HUDEP-2 (cell line): Measurements from ENCODE around the gene FREM2.

ENCODE experiments used
- DNase-seq, 76 experiments: peaks; one replicate each; lab custom pipeline; 2025; ENCODE audit not compliant: unreplicated experiment in 76 of 76; lab: John Stamatoyannopoulos, UW

Gene FREM2, protein sequence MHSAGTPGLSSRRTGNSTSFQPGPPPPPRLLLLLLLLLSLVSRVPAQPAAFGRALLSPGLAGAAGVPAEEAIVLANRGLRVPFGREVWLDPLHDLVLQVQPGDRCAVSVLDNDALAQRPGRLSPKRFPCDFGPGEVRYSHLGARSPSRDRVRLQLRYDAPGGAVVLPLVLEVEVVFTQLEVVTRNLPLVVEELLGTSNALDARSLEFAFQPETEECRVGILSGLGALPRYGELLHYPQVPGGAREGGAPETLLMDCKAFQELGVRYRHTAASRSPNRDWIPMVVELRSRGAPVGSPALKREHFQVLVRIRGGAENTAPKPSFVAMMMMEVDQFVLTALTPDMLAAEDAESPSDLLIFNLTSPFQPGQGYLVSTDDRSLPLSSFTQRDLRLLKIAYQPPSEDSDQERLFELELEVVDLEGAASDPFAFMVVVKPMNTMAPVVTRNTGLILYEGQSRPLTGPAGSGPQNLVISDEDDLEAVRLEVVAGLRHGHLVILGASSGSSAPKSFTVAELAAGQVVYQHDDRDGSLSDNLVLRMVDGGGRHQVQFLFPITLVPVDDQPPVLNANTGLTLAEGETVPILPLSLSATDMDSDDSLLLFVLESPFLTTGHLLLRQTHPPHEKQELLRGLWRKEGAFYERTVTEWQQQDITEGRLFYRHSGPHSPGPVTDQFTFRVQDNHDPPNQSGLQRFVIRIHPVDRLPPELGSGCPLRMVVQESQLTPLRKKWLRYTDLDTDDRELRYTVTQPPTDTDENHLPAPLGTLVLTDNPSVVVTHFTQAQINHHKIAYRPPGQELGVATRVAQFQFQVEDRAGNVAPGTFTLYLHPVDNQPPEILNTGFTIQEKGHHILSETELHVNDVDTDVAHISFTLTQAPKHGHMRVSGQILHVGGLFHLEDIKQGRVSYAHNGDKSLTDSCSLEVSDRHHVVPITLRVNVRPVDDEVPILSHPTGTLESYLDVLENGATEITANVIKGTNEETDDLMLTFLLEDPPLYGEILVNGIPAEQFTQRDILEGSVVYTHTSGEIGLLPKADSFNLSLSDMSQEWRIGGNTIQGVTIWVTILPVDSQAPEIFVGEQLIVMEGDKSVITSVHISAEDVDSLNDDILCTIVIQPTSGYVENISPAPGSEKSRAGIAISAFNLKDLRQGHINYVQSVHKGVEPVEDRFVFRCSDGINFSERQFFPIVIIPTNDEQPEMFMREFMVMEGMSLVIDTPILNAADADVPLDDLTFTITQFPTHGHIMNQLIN (N-terminal part only)

GRCh38 chr13:38686577-38687245 is at the start of gene FREM2:
FREM2 (plus strand) TSS chr13:38687077; CDS start chr13:38687345, 268 bp downstream.
- DNase-seq: no peak

- DNase-seq: no peak
Observed at GRCh38 chr13:38637576-38637975, 49.3 kb upstream of the FREM2 start.

GRCh38 chr13:38641164-38641948 is 45.5 kb upstream of the FREM2 start:
- DNase-seq: peak in 3 of 76 experiments; percentile 2 to 9 (median 2)

DNA sequence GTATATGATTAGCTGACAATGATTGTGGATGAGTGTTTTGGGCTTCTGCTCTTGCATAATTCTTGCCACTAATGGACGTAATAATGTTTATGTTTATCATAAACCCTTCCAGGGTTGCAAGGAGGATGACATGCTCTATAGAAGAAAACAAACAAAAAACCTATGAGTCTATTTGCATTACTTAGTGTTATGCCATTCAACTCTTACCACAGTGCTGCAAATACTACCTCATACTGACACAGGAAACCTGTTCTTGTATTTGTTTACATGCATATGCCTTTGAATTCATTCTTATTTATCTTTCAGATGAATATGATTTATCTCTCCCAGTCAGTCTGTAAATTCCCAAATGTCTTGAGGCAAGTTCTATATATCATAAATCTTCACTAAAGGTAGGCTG is 39.6 kb upstream of the FREM2 start:
- DNase-seq: no peak

DNA sequence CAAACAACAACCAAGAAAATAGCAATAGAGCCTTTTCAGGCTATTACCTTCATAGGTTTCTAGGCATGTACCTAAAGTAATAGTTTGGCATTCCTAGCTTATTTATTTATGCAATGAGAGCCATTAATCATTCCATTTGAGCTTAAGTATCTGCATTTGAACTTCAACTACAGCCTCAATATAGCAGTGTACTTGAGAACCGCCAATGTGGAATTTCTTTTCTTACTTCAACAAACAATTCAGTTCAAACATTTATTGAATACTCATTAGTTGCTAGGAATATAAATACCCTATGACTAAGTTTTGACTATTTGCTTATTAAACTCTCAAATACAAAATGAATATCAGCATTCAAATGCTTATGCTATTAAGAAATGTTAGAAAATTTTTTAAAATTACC is 38.0 kb upstream of the FREM2 start:
- no peak for DNase-seq

DNA sequence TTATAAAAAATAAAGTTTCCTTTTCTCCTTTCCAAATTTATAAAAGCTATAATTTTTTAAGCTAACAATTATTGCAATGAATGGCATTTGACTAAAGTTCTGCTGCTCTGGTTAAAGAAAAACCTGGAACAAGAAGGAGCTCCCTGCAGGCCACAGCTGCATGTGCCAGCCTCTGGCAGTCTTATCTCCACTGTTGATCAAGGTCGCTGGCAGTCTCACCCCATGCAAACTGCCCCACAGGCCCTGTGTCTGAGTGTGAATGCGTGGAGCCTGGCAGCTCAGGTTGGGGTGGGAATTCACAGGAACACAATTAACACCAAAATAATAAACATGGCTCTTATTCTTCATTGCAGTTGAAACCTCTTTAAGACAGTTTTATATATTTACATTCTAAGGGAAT is 30.2 kb upstream of the FREM2 start:
- peak in 33 of 76 experiments; percentile 2 to 38 (median 17) for DNase-seq

DNA sequence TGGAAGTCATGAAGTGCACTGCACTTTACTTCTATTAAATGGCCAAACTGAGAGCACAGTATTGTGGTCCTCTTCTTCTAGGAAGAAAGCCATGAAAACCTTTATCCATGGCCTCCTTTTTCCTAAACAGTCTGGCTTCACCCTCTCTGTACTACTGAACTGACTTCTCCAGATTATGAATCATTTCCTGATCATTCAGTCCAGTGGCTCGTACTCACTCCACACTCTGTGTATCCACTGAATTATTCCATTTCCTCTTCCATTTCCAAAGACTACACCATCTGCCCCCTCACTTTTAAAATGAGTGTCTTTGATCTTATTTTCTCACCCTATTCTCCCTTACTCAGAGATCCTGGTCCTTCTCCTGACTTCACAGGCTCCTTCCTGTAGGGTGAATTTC is 29.7 kb upstream of the FREM2 start:
- no peak for DNase-seq

GRCh38 chr13:38658906-38659305 is 28.0 kb upstream of the FREM2 start:
- no peak for DNase-seq

DNA sequence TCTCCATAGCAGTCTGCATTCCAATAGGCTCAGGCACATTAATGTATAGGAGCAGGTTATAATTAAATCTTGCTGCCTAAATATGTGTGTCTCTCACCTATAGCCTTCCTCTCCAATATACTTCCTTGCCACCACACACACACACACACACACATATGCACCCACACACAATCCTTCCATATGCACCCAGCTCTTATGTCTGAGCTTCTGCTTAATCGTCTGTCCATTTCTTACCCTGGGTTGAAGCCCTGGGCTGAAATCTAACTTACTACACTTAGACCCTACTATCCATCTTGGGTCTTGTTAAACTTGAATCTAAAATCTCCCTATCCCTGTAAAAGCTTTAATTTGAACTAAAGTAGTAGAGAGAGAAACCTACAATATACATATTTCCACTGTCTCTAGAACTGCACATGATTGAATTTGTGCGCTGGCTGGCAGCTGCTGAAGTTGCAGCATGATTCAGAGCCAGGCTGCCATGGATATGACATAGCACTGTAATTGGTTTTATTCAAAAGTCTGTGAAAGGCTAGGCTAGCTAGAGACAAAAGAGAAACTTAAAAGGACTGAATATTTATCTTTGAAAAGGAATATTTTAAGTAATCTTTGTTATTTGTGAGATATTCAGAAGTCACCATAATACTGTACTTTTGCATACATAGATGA is 25.7 kb upstream of the FREM2 start:
- no peak for DNase-seq

DNA sequence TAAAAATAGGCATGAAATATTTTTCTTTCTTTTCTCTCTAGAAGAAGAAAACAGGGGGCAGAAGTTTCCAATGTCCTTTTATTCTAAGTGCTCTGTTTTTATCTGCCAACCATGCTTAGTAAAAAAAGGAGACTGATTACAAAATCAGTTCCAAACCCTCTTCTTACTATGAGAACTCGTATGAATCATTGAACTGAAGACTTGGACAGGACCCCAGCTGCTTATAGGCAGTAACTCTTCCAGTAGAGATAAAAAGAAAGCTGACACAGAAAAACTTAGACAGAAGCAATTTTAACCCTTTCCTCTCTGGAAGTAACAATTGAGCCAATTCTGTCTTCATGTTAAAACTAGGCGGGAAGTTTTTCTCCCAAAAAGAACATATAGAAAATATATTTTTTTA is 24.5 kb upstream of the FREM2 start:
- DNase-seq: no peak

DNA sequence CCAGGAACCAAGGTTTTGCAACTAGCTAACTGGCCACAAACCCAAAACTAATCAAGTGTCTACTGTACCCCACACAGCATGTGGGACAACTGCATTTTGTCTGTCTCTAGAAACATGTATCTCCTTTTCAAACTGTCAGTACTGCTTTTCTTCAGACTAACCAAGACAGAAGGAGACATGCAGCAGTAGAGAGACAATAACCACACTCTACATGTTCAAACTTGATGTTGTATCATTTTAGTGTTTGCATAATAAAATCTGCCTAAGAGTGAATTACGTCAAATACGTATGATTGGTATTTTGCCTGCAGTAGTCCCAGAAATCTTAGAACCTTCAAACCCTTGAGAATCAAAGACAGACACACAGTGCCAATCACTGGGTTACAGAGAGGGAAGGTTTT is 22.0 kb upstream of the FREM2 start:
- DNase-seq: no peak

GRCh38 chr13:38667526-38668109 is 19.3 kb upstream of the FREM2 start:
- no peak for DNase-seq

DNA sequence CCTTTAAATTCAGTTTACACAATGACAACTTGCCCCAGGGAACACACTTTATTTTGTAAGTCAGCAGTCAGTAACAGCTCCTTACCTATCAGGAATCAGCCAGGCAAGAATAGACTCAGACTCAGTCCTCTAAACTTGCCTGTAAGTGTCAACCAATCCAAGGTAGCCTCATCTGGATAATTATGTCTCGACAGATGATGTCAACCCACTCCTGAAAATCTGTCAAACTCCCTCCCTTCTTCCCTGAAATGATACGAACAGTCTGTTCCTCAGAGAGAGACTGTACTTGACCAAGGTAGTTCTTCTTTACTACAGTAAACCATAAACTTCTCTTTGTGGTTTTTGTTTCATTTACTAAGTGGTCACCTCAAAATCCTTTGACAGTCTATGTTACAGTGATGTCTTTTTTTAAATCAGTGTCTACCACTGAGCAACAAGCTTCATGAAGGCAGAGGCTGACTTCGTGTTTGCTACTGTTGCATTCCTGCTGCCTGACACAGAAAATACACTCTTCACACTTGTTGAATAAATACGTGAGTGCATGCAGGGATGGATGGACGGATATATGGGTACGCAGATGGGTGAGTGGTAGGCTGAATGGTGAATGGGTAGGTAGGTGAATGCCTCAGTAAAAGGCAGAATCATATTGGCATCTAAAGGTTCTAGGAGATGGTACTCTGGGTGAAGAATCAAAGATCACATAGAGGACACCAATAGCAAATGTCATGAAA is 17.5 kb upstream of the FREM2 start:
- no peak for DNase-seq

- DNase-seq: no peak
Observed at GRCh38 chr13:38670627-38671026, 16.2 kb upstream of the FREM2 start.

DNA sequence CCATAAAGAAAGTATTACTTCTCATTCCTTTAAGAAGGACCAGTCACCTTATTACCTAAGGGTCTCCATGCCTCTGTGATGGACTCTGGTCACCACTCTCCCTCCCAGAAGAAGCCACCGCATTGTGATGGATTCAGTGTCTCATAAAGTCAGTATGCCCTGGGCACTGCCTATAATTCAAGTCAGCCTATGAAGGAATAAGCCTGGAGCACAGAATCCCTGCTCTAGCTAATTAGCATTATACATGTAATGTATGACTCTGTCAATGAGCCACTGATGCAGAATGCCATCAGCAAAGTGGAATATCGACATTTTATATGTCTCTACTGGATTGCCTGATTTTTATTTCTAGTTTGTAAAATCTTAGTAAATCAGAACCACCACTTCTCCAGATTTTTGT is 14.9 kb upstream of the FREM2 start:
- DNase-seq: no peak

DNA sequence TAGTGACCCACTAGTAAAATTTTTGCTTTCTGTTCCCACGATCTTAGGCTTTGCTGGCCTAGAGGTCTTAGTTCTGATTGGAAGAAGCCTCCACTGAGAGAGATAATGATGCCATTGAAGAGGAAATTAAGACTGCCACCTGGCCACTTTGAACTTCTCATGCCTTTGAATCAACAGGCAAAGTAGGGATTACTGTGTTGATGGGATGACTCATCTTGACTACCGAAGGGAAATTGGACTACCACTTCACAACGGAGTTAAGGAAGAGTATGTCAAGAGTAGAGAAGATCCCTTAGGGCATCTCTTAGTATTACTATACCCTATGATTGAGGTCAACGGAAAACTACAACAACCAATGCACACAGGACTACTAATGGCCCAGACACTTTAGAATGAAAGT is 12.7 kb upstream of the FREM2 start:
- DNase-seq: no peak

GRCh38 chr13:38680912-38681311 is 6.0 kb upstream of the FREM2 start:
- no peak for DNase-seq

- no peak for DNase-seq
Observed at GRCh38 chr13:38684714-38685113, 2.2 kb upstream of the FREM2 start.
